GM12874 (cell line): ENCODE measurements around the gene CEP78.

Experiments
- TF ChIP-seq, protein P1 (sequence below): IDR thresholded peaks from 2 replicates; pipeline ENCODE4 v1.5.1; 2011; ENCODE audit warnings: low read depth, mild to moderate bottlenecking, control low read depth, low read length, moderate library complexity; ENCODE audit not compliant: insufficient read depth

CEP78 gene

DNA sequence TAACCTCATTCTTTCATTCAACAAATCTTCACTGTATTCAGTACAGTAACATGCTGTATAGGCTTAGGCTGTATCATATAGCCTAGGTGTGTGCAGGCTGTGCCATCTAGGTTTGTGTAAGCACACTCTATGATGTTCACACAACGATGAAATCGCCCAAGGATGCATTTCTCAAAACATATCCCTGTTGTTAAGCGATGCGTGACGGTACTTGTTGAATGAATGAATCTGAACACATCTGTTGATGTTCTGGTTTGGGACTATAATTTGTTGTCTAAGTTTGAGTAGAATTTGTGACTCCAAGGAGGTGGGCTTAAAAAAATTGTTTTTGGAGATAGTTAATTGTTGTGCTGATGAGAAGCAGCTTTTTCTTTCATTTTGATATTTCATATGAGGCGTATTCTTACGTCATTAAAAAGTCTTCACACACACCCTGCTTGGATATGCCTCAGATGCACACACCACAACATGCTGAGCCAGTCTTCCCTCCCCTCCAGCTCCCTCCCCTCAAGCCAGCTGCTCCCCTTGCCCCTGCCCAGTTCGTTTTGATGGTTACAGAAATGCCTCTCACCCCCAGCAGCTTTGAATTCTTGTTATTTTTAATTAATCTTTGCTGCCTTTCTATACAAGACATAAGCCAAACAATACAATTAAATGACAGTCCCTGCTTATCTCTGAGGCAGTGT lies 55.5 kb downstream of the CEP78 start:
- TF ChIP-seq, protein P1, sequence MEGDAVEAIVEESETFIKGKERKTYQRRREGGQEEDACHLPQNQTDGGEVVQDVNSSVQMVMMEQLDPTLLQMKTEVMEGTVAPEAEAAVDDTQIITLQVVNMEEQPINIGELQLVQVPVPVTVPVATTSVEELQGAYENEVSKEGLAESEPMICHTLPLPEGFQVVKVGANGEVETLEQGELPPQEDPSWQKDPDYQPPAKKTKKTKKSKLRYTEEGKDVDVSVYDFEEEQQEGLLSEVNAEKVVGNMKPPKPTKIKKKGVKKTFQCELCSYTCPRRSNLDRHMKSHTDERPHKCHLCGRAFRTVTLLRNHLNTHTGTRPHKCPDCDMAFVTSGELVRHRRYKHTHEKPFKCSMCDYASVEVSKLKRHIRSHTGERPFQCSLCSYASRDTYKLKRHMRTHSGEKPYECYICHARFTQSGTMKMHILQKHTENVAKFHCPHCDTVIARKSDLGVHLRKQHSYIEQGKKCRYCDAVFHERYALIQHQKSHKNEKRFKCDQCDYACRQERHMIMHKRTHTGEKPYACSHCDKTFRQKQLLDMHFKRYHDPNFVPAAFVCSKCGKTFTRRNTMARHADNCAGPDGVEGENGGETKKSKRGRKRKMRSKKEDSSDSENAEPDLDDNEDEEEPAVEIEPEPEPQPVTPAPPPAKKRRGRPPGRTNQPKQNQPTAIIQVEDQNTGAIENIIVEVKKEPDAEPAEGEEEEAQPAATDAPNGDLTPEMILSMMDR: no peak

DNA sequence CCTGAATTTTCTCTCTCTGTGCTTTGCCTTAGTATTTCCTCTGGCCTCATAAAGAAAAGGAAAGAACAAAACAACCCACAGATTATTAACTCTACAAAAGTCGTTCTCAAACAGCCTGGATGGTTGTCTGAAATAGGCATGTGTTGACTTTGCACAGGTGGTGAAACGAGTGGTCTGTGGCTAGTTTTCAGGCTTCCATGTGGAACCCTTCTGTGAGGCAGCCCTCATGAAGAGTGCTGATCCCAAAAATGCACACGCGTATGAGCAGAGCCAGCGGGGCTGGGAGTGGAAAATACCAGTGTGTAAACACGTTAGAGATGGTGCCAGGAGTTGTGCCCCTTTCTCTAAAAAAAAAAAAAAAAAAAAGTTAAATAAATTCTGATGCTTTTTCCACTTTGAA lies 56.2 kb downstream of the CEP78 start:
- TF ChIP-seq, protein P1: no peak

DNA sequence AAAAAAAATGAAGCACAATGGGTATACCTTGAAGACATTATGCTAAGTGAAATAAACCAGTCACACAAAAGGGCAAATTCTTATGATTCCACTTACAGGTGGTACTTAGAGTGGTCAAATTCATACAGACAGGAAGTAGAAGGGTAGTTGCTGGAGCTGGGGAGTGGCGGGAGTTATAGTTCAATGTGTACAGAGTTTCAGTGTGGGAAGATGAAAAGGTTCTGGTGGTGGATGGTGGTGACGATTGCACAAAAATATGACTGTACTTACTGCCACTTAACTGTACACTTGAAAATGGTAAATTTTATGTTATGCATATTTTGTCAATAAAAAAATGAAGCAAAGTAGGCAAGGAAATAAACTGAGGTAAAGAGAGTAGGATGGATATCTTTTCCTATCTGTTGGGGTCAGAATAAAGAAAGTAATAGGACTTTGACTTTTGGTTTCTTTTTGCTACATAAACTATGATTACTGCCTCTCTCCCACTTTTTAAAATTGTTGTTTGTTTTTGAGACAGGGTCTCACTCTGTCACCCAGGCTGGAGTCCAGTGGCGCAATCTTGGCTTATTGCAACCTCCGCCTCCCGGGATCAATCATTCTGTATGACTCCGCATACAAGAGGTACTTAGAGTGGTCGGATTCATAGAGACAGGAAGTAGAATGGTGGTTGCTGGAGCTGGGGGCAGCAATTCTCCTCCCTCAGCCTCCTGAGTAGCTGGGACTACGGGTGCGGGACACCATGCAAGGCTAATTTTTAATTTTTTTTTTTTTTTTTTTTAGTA lies 57.0 kb downstream of the CEP78 start:
- TF ChIP-seq, protein P1: no peak

DNA sequence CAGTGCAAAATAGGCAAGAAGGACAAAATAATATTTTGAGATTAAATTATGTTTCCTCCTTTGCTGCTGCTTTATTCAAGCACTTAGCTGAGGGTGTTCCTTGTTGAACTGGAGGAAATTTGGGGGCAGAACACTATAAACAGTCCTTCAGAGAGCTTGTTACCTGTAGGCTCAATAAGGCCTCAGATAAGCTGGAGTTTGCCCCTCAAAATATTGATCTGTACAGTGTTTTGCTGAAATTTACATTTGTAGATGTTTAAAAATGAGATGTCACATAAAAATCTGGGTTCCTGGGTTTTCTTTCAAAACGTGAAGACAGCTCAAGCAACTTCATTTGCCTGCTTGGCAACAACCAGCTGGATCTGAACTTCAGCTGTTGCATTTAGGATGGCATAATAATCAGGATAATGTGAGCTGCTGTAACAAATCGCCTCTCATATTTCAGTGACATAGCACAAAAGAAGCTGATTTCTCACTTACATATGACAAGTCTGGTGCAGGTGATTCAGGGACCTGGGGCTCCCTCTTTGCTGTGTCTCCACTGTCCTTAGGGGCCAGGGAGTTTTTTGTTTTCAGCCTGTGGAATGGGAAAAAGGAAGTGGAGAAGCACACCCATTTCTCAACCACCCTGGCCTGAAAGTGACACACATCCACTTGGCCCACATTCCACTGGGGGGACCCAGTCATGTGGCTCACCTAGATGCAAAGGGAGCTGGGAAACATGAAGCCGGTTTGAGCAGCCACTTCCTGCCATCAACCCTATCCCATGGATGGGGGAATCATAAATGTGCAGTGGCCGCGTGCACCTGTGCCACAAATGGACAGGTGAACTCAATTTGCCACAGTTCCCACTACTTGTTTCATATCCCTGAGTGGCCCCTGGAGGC lies 58.7 kb downstream of the CEP78 start:
- TF ChIP-seq, protein P1: no peak

DNA sequence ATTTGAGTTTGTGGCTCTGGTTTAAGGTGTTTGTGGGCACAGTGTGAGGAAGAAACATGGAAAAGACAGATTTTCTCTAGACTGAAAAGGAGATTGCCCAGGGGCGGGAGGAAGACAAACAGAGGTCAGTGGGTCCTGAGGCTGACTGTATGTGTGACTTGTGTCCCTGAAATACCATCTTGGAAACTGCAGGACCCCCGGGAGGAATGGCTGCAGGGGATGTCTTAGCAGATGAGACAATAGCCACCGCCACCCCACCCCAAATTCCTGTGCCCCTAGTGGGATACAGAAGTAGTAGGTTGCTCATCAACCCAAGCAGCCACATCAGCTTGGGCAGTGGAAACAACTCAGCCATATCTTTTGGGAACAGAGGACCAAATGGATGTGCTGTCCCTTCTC lies 59.3 kb downstream of the CEP78 start:
- TF ChIP-seq, protein P1: no peak

DNA sequence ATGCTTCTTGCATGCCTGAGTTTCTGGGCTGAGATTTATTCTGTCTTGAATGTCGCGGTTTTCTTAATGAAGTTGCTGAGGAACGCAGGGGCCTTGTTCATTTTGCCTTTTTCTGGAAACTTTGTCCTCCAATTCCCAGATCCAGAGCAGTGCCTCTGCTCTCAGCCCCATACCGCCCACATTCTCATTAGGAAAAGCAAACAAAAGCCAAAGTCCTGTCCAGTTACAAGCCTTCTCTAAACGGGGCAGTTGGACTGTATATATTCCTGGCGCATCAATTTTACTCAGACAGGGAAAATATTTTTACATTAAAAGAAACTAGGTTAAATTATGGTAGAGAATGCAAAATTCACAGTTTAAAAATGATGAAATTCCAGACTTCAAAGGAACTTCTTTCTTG lies 59.9 kb downstream of the CEP78 start:
- TF ChIP-seq, protein P1: no peak

DNA sequence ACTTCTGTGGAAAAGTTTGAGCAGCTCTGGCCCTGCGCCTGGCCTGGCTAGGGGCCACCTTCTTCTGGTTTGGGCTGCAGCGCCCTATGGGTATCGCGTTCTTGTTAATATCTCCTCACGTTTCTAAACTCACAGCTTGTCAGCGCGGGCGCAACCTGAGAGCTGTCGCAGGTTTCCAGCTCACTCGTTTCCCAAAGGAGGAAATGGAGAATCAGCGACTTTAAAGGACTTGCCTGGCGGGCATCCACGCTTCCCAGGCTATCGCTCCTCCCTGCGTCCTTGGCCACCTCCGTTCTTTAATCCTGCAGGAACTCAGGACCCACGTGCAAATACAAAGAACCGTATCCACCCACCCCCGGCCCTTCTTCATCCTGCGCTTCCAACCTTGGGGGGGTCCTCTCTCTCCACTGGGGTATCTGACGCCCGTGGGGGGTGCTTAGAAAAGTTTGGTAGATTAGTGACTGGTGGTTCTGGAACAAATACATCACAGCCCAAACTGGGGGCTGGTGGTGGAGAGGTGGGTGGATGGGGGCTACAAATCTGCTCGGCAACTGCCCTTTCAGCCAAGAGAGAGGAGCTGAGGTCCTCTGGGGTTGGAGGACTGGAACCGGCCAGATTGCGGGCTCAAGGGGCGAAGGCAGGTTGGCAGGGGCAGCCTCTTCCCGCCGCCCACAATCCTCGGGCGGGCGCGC lies 60.5 kb downstream of the CEP78 start:
- TF ChIP-seq, protein P1: no peak
